ENCODE measurements around the gene PLCXD3.

The PLCXD3 gene

DNA sequence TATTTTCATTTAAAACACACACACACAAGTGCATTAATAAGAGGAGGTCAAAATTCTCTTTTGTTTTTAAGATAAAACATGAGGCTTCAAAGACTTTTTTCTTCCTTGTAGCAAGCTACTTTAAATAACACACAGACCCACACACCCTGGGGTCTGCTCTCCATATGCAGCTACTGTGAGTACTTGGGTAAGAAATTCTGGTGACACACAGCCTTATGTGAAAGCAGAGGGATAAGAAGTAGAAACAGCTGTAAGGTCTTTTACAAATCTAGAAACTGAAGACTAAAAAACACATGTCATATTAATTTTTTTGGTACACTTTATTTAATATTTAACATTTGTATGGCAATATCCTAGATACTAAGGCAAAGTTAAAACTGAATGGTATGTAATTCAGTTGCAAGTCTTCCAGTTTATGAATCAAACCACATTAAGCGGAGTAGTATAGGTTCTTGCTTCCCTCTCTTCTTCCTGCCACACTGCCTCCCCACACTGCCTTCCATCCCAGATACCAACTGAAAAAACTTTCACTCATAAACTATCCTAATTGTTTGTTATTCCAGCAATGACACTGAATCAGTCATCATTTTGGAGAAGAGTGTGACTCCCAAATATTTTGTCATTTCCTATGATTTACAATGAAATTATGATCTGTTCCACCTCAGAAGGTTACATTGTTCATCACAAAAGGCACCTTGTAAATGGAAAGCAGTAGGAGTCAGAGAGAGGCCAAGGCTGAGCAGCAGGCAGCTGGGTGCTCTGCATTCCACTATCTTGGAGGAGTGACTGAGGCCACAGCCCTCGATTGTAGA is 92.0 kb downstream of the PLCXD3 start:
- peak in 1 of 2 donors; percentile 72 for DNase-seq (ENCODE audit: low read depth in 2 of 2)
- TF ChIP-seq, protein P1, sequence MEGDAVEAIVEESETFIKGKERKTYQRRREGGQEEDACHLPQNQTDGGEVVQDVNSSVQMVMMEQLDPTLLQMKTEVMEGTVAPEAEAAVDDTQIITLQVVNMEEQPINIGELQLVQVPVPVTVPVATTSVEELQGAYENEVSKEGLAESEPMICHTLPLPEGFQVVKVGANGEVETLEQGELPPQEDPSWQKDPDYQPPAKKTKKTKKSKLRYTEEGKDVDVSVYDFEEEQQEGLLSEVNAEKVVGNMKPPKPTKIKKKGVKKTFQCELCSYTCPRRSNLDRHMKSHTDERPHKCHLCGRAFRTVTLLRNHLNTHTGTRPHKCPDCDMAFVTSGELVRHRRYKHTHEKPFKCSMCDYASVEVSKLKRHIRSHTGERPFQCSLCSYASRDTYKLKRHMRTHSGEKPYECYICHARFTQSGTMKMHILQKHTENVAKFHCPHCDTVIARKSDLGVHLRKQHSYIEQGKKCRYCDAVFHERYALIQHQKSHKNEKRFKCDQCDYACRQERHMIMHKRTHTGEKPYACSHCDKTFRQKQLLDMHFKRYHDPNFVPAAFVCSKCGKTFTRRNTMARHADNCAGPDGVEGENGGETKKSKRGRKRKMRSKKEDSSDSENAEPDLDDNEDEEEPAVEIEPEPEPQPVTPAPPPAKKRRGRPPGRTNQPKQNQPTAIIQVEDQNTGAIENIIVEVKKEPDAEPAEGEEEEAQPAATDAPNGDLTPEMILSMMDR (IDR thresholded peaks at IDR 0.05; ENCODE audit: low read depth, low read length) = no peak
- H3K4me3 ChIP-seq (replicated peaks in 1 of 2; ENCODE audit: low read depth in 2 of 2, low read length in 2 of 2) = no peak overlapping the region

DNA sequence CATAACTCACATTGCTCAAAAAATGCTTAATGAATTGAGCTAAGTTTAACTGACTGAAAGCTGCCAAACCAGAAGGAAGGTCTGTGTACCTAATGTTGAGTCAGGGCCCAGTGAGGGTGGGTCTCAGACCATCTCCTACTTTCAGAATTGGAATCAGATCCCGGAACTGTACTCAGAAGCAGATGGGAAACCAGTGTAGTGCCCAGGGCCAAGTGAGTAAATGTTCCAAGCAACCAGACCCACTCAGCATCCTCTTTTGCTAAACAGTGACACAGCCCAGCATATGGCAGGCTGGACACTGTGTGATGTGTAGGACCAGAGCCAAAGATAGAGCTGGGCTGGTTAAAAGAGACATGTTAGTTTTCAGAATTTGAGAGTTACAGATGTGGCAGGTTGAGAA is 94.1 kb downstream of the PLCXD3 start:
- TF ChIP-seq, protein P1 (IDR thresholded peaks at IDR 0.05; ENCODE audit: low read depth, low read length) = no peak
- no peak overlapping the region for H3K4me3 ChIP-seq (replicated peaks in 1 of 2; ENCODE audit: low read depth in 2 of 2, low read length in 2 of 2)
- peak in 1 of 2 donors; percentile 9 for DNase-seq (ENCODE audit: low read depth in 2 of 2)

DNA sequence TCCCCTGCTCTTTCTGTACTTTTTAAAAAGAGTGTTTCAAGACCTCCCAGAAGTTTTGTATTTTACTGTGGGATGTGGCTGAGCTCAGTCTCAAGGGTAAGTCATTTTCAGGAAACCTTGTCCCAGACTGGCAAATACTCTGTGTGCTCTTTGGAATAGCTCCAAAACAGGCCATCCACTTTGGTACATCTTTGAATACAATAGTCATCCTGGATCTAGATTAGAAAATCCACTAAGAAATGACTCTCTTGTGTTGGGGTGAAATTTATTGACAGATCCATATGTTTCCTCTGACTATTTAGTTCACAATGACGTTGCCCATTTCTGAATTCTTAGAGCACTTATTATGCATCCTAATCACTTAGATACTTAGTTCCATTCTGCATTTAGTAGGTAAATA is 95.2 kb downstream of the PLCXD3 start:
- peak in 1 of 2 donors; percentile 62 for DNase-seq (ENCODE audit: low read depth in 2 of 2)
- H3K4me3 ChIP-seq (replicated peaks in 1 of 2; ENCODE audit: low read depth in 2 of 2, low read length in 2 of 2) = no peak overlapping the region
- TF ChIP-seq, protein P1 (IDR thresholded peaks at IDR 0.05; ENCODE audit: low read depth, low read length) = no peak

DNA sequence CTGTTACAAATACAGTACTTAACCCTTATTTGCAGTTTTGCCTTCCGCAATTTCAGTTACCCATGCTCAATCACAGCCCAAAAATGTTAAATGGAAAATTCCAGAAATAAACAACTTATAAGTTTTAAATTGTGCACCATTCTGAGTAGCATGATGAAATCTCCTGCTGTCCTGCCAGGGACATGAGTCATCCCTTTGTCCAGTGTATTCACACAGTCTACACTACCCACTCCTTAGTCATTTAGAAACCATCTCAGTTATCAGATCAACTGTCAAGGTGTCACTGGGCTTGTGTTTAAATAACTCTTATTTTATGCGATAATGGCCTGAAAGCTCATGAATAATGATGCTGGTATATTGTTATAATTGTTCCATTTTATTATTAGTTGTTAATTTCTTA is 95.8 kb downstream of the PLCXD3 start:
- TF ChIP-seq, protein P1 (IDR thresholded peaks at IDR 0.05; ENCODE audit: low read depth, low read length) = no peak
- peak; percentile 92 to 97 for DNase-seq (ENCODE audit: low read depth in 2 of 2)
- no peak overlapping the region for H3K4me3 ChIP-seq (replicated peaks in 1 of 2; ENCODE audit: low read depth in 2 of 2, low read length in 2 of 2)

DNA sequence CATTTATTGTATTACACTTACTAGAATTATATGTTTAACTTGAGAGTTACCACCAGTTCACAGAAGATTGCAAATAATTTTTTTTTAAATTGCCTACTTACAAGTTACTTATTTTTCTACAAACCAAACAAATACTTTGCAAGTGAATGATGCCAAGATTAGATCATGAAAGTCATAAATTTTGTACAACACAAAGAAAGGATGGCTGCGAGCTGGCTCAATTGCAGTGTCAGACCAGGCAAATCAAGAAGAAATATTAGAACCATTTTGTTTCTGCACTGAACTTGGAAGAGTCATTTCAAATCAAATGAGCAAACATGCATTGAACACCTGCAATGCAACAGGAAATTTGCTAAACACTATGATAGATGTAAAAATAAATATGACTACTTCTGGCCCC is 97.3 kb downstream of the PLCXD3 start:
- DNase-seq (ENCODE audit: low read depth in 2 of 2) = no peak

DNA sequence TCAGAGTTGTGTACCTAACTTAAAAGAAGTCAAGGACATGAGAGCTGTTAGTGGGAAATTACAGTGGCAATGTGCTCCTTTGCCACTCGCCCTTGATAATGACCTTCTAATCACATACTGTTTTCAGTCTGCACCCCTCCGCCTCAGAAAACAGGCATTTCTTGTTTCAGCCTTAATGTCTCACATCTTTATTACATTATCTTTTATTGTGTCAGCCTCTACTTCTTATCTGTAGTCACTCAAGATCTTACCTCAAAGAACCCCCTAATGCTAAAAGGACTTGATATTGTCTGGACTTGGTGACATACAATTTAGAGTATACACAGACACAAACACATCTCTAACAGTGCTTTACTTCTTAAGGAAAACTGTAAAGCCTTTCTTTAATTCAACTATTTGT is 97.9 kb downstream of the PLCXD3 start:
- TF ChIP-seq, protein P1 (IDR thresholded peaks at IDR 0.05; ENCODE audit: low read depth, low read length) = no peak

More for the DNA sequence above, 97.3 kb downstream of the PLCXD3 start:
- TF ChIP-seq, protein P1 (IDR thresholded peaks at IDR 0.05; ENCODE audit: low read depth, low read length) = no peak
- H3K4me3 ChIP-seq (replicated peaks in 1 of 2; ENCODE audit: low read depth in 2 of 2, low read length in 2 of 2) = no peak overlapping the region

More for the DNA sequence above, 97.9 kb downstream of the PLCXD3 start:
- no peak for DNase-seq (ENCODE audit: low read depth in 2 of 2)
- H3K4me3 ChIP-seq (replicated peaks in 1 of 2; ENCODE audit: low read depth in 2 of 2, low read length in 2 of 2) = no peak overlapping the region
